NCI-H187 treated with DMSO at 0.1 percent for 48 hours (cell line): ENCODE measurements around the gene FXN.
"Not testable (repeated sequence)": the region's sequence is repeated elsewhere in the genome, so short reads cannot be mapped to it uniquely, and the experiment has no call there.

ENCODE experiments used
- DNase-seq: peaks from one replicate; lab custom pipeline; 2025; lab: John Stamatoyannopoulos, UW

Gene FXN

GRCh38 chr9:69104830-69105527 is 69.4 kb downstream of the FXN start:
- peak; percentile 60 for DNase-seq

- no peak for DNase-seq
Observed at GRCh38 chr9:69107771-69108170, 72.2 kb downstream of the FXN start.

- not testable (repeated sequence) for DNase-seq
Observed at GRCh38 chr9:69108706-69109105, 73.2 kb downstream of the FXN start.

GRCh38 chr9:69109152-69109551 is 73.6 kb downstream of the FXN start:
- no peak for DNase-seq

- not testable (repeated sequence) for DNase-seq
Observed at GRCh38 chr9:69112646-69113045, 77.1 kb downstream of the FXN start.

GRCh38 chr9:69115621-69116020 is 80.1 kb downstream of the FXN start:
- DNase-seq = no peak

GRCh38 chr9:69118656-69119055 is 83.1 kb downstream of the FXN start:
- no peak for DNase-seq

- DNase-seq = no peak
Observed at GRCh38 chr9:69120380-69121154, 85.0 kb downstream of the FXN start.

- DNase-seq = no peak
Observed at GRCh38 chr9:69121155-69122081, 85.9 kb downstream of the FXN start.

GRCh38 chr9:69122082-69122548 is 86.6 kb downstream of the FXN start:
- DNase-seq = peak; percentile 5

GRCh38 chr9:69122549-69123141 is 87.1 kb downstream of the FXN start:
- DNase-seq = peak; percentile 4

- no peak for DNase-seq
Observed at GRCh38 chr9:69130456-69131441, 95.2 kb downstream of the FXN start.

GRCh38 chr9:69131682-69132081 is 96.1 kb downstream of the FXN start:
- DNase-seq = no peak

GRCh38 chr9:69132361-69132760 is 96.8 kb downstream of the FXN start:
- no peak for DNase-seq

- DNase-seq = no peak
Observed at GRCh38 chr9:69134412-69134811, 98.9 kb downstream of the FXN start.

GRCh38 chr9:69136185-69136584 is 100.6 kb downstream of the FXN start:
- no peak for DNase-seq

GRCh38 chr9:69136779-69137178 is 101.2 kb downstream of the FXN start:
- DNase-seq = no peak

GRCh38 chr9:69137311-69137710 is 101.8 kb downstream of the FXN start:
- no peak for DNase-seq

- no peak for DNase-seq
Observed at GRCh38 chr9:69139596-69139995, 104.0 kb downstream of the FXN start.

- DNase-seq = no peak
Observed at GRCh38 chr9:69140123-69140735, 104.7 kb downstream of the FXN start.
